ENCODE data around the gene CADM3.

GRCh38 chr1:159212596-159212995, 41.2 kb downstream of the CADM3 start:
- TF ChIP-seq CTCF (conservative IDR thresholded peaks at IDR 0.05 in 1 of 2, IDR thresholded peaks at IDR 0.05 in 1 of 2; ENCODE audit: extremely low read depth in 1 of 2, insufficient read depth in 1 of 2, low read depth in 1 of 2, low read length in 2 of 2) (no peak), EZH2 (IDR thresholded peaks at IDR 0.05; ENCODE audit: borderline replicate concordance, low read length) (no peak)
